Sigmoid colon (tissue), 4 donors: ENCODE results near the gene HIBCH.

ENCODE experiments used
- EP300 ChIP-seq, 4 donors: sonication (generic); formaldehyde crosslinking; IDR thresholded peaks; one replicate each; pipeline ENCODE4 v1.6.1; 2017; ENCODE audit warnings: antibody characterized with exemption in 4 of 4
- POLR2A ChIP-seq, 2 donors: fragments of 450-650 bp; IDR thresholded peaks; one replicate each; pipeline ENCODE4 v1.6.1; 2016; ENCODE audit warnings: antibody characterized with exemption in 2 of 2, mild to moderate bottlenecking in 2 of 2, moderate library complexity in 2 of 2
- POLR2AphosphoS5 ChIP-seq, 4 donors: sonication (generic); formaldehyde crosslinking; IDR thresholded peaks; one replicate each; pipeline ENCODE4 v1.6.1; 2017; ENCODE audit warnings: antibody characterized with exemption in 4 of 4
- TF ChIP-seq, protein P1 (sequence below), 4 experiments: fragments of 450-650 bp in 3 of 4; fragments of 200-600 bp in 1 of 4; IDR thresholded peaks; one replicate each; pipeline ENCODE4 v1.5.1; 2016 to 2019; ENCODE audit warnings: antibody characterized with exemption in 4 of 4, mild to moderate bottlenecking in 3 of 4, moderate library complexity in 2 of 4

DNA sequence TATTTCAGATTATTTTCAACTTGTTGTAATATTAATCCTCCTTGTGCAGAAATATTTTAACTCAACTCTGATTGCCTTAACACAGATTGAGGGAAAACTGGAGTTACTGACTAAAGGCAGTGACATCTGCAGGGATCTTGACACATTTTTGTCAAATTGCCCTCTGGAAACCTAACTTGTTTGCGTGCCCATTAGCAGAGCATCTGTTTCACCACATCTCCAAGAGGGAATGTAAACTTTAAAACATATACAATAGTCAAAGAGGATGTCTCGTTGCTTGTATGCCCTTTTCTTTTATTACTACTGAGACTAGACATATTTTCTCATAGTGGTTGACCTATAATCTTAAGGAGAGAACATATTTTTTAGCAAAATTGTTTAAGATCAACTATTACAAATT lies 38.0 kb upstream of the HIBCH start:
- TF ChIP-seq EP300 (IDR thresholded peaks at IDR 0.05) (no peak), POLR2A (IDR thresholded peaks at IDR 0.05) (no peak), POLR2AphosphoS5 (IDR thresholded peaks at IDR 0.05) (no peak)
- TF ChIP-seq, protein P1, sequence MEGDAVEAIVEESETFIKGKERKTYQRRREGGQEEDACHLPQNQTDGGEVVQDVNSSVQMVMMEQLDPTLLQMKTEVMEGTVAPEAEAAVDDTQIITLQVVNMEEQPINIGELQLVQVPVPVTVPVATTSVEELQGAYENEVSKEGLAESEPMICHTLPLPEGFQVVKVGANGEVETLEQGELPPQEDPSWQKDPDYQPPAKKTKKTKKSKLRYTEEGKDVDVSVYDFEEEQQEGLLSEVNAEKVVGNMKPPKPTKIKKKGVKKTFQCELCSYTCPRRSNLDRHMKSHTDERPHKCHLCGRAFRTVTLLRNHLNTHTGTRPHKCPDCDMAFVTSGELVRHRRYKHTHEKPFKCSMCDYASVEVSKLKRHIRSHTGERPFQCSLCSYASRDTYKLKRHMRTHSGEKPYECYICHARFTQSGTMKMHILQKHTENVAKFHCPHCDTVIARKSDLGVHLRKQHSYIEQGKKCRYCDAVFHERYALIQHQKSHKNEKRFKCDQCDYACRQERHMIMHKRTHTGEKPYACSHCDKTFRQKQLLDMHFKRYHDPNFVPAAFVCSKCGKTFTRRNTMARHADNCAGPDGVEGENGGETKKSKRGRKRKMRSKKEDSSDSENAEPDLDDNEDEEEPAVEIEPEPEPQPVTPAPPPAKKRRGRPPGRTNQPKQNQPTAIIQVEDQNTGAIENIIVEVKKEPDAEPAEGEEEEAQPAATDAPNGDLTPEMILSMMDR (IDR thresholded peaks at IDR 0.05) = no peak
